ENCODE results near the gene PLA2G6.
A peak's percentile ranks its signal among the peaks of the same experiment; 100 is the strongest.
"Not testable (repeated sequence)": the region's sequence is repeated elsewhere in the genome, so short reads cannot be mapped to it uniquely, and the experiment has no call there.

PLA2G6 gene

DNA sequence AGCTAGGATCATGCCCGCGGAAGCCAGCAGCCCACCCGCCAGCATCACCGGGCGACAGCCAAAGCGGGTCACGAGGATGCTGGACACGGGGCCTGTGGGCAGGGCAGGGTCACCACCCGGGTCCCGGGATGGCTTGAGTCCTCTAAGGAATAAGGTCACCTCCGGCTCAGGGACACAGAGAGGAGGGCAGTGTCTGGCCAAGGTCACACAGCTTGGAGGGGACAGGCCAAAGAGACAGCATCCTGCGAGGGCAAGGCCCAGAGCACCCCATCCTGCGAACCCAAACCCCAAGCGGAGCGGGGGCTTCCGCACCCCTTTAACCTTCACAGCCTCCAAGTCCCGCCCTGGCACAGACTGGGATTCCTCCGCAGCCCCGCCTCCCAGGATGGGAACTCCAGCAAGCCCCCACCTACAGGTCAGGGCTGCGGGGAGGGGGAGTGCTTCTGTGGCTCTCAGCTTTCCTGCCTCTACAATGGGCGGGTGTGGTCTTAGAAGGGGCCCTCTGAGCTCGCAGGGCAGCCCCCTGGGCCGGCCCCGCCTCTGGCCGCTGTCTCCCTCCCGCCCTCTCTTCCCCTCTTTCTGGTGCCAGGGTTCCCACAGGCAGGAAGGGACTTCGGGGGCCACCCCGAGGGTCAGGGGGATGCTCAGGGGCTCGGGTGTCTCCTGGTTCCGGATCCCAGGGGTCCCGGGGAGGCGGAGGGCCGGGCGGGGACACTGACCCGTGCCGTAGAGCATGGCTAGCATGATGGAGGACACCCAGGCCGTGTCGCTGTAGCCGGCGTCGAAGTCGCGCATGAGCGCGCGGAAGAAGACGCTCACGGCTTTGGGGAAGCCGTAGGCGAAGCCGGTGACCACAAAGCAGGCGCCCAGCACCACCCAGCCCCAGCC, 99.4 kb downstream of the PLA2G6 start:
- no peak for DNase-seq

DNA sequence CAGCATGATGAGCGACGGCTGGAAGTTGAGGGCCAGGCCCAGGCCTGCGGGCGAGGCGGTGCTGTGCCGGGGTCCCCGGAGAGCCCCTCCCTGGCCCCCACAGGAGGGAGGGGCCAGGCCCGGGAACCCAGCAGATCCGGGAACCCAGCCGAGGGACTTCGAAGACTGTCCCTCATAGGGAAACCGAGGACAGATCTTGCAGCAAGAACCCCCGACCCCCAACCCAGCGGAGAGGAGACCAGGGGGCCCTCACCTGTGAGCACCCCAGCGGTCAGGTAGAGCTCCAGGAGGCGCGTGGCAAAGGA, 100.0 kb downstream of the PLA2G6 start:
- no peak for DNase-seq

DNA sequence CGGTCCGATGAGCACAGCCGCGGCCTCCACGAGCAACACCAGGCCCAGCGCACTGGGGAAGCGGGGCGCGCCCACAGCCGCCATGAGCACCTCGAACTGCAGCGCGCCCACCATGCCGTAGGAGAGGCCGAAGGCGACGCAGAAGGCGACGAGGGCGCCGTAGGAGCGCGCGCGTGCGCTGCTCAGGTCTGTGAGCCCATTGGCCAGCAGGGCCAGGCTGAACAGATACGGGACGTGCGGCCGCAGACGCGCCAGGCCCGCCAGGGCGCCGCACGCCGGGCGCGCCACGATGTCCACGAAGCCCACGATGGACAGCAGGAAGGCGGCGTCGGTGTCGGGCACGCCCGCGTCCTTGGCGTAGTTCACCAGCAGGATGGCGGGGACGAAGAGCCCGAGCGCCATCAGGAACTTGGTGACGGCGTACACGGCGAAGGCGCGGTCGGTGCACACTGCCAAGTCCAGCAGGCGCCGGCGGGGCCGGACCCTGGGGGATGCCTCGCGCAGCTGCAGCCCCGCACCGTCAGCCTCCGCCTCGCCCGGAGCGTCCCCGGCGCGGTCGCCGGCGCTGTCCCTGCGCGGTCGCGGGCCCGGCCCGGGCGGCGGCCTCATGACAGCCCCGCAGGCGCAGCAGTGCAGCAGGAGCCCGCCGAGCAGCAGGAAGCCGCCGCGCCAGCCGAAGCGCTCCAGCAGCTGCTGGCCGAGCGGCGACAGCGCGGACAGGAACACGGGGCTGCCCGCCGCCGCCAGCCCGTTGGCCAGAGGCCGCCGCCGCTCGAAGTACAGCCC, 100.6 kb downstream of the PLA2G6 start:
- DNase-seq: peak; percentile 39

DNA sequence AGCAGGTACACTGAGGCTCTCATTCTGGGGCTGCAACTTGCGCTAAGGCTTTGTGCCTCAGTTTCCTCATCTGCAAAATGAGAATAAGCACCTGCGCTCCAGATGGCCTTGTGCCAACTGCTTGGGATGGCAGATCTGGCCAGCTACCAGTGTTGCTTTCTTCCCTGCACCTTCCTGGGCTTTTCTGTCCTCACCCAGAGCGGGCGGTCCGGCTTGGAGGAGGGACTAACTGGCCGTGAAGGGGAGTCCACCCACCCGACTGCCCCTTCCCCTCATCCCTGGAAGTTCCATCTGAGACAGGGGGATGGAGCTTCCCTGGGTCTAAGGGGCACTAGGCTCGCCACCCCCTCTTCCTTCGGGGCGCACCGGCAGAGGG, 101.2 kb downstream of the PLA2G6 start:
- DNase-seq: no peak

DNA sequence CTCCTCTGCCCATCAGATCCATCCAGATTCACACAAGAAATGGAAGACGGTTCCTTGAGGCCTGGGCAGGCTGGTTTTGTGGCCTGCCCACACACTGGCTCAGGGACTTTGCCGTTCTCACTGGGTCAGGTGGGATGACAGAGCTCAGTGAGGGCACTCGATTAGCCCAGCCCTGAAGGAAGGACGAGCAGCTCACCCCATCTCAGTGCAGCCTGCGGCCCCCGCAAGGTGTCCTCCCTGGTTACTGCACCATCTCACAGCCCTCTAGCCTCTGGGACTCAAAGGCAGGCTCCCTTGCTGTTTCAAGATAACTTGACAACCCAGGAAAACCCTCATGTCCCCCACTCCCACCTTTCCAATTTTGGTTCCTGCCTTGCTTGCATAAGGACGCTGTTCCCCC, 101.8 kb downstream of the PLA2G6 start:
- no peak for DNase-seq

DNA sequence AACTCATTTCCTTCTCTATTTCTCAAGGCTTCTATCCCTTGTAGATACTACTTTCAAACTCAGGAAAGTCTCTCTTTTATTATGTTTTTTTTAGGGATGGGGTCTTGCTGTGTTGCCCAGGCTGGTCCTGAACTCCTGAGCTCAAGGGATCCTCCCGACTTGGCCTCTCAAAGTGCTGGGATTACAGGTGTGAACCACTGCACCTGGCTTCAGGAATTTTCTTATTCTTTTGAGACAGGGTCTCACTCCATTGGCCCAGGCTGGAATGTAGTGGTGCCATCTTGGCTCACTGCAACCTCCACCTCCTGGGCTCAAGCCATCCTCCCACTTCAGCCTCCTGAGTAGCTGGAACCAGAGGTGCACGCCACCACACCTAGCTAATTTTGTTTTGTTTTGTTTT, 102.4 kb downstream of the PLA2G6 start:
- not testable (repeated sequence) for DNase-seq

DNA sequence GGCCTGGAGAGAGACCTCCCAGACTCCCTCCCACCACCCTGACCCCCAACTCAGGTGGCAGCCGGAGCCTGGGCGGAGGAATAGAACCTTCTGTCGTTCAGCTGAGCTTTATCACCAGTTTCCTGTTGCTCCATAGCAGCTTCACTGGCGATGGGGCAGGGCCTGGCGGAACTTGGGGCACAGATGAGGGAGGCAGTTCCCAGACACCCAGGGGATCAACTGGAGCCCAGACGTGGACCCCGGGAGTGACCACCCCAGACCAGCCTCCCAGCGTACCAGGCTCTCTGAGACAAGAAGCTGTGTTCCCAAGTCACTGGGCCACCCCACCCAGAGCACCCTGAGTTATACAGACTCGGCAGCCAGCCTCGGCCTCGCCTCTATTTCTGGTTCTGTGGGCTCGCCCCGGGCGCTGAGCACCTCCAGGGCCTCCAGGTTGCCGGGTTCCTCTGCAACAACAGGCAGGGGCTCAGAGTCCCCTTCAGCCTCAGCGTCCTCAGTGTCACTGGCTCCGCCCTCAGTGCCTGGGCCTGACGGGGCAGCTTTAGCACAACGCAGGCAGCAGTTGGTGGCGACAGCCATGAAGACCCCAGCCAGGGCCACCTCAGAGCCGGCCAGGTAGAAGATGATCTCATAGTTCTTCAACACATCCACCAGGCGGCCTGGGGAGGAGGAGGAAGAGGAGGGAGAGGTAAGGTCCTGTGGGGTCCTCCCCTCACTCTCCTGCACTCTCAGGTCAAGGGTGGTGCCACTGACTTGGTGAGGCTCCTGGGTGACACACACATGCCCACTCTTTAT, 103.4 kb downstream of the PLA2G6 start:
- DNase-seq: no peak

DNA sequence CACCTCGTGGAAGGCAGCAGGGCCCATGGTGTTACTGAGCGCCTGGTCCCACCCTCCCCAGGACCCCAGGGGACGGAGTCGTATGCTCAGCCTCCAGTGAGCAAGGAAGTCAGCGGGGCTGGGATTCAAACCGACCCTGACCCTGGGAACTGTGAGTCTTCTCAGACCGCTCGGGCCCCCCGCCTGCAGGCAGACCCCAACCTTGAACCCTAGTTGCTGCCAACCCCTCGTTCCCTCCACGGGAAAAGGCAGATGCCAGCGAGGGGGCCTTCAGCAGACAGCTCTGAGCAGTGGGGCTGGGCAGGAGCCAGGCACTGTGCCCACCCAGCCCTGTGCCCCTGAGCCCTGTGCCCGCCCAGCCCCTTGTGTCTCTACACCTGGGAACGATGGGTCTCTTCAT, 104.0 kb downstream of the PLA2G6 start:
- DNase-seq: no peak

DNA sequence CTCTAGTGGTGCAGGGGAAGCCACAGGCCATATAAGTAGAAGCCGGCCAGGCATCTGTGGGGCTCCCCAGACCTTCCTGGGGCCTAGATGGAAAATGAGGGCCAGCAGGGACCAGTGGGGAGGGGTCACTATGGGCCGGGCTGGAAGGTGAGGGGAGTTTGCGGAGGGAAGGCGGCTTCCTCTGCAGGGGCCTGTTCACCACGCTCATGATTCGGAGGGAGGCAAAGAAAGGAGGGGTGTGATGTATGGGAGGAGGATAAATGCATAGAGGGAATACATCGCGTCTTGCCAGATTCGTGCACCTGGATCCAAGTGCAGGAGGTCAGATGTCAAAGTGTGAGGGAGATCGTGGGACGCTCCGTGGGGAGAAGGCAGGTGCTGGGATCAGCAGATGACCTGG, 104.5 kb downstream of the PLA2G6 start:
- no peak for DNase-seq

DNA sequence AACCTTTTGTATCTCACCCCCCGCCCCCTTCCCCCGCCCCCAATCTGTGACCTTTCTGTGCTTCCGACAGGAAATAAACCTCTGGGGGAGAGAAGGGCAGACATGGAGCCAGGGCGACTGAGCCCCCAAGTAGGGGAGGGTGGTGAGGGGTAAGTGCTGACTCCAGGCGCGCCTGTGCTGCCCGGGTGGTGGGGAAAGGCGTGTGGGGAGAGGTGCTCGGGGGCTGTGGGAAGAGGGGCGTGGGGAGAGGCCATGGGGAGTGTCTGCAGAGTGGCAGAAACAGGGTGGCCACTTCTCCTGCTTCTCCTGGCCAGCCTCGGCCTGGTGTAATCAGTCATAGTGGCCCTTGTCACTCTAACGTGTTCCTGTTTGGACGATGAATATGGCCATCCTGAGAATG, 105.7 kb downstream of the PLA2G6 start:
- DNase-seq: no peak

DNA sequence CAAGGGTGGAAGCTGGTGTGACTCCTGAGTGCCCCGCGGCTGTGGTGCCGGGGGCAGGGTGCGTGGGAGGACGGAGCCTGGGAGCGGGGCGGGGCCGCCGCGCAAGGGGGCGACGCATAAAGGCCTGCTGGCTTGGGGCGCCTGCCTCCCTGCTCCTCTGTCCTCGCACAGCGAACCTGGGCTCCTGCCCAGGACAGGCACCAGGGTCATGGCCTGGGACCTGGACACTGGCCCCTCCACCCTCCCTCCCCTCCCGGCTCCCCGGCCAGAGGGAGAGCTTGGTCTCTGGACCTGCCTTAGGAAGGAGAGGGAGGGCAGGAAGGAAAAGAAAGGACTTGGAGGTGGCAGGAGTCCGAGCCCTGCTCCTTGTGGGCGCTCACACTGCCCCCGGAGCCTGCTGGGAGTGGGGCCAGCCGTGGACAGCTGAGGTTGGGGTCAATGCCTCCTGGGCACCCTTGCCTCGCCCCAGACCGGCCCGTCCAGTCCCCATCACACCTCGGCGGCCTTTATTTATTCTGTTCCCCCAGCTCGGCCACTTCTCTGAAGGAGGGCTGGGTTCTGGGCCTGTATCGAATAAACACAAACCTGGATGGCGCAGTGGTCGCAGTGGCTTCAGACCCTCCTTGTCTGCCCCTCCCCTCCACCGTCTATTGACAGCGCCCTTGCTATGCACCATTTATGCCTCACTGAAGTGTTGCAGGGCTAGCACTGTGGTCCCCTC, 106.4 kb downstream of the PLA2G6 start:
- no peak for DNase-seq

DNA sequence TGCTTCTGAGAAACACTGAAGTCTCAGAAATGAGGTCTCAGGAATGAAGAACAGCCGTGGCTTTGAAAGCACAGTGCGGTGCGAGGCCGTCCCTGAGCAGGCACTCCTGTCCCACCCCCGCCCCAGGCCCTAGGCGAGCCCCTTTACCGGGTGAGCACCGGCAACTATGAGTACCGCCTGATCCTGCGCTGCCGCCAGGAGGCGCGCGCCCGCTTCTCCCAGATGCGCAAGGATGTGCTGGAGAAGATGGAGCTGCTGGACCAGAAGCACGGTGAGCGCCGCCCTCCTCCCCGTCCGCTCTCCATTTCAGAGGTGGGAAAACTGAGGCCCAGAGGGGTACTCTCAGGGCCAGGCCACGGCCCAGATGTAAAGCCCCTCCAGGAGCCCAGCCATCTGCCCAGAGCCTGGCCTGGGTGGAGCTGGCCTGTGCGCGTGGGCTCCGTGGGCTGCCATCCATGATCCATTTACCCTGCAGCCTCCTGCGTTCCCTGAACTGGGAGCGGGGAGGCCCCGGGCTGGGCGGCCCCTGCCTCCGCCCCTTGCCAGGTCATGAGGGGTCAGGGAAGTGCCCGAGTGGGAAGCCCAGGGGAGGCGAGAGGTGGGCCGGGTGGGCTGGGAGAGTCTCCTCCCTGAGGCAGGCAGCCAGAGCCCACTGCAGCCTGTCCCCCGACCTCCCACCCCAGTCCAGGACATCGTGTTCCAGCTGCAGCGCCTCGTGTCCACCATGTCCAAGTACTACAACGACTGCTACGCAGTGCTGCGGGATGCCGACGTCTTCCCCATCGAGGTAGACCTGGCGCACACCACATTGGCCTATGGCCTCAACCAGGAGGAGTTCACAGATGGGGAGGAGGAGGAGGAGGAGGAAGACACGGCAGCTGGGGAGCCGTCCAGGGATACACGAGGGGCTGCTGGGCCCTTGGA, 107.2 kb downstream of the PLA2G6 start:
- DNase-seq: peak; percentile 43

DNA sequence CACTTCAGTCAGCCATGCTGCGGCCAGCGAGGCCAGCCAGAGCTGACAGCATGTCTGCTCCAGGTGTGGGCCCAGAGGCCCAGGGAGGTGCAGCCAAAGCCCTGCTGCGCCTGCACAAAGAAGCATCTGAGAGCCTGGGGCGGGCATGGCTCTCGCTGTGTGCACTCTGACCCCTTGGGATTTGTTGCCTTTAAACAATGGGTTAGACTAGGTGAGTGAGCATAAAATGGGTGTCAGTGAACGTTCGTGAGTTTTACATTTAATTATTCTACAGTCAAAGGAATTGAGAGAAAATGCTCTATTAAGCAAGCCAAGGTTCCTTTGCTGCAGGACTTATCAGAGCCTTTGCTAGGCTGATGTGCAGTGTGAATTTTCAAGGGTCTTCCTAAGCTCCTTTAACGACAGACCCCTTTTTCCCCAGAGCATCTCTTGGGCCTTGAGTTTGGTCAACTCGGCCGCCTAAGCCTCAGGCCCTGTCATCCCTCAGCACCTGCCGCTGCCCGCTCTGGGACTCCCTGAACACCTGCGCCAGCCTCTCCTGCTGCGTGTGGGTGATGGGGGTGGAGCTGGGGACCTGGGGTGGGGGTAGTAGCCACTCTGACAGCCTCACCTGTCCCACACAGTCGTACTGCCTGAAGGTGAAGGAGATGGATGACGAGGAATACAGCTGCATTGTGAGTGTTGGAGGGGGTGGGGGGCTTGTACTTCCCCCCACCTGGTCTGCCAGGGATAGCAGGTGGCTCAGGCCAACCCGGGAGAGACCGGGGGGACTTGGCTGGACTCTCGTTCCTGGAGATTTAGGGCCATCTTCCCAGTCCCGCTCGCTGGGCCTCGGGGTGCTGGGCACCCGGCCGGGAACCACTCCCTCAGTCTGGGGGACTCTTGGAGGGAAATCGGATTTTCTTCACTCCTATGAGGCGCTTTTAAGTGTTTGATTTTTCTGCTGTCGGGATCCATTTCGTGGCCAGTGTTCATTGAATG, 108.2 kb downstream of the PLA2G6 start:
- no peak for DNase-seq

DNA sequence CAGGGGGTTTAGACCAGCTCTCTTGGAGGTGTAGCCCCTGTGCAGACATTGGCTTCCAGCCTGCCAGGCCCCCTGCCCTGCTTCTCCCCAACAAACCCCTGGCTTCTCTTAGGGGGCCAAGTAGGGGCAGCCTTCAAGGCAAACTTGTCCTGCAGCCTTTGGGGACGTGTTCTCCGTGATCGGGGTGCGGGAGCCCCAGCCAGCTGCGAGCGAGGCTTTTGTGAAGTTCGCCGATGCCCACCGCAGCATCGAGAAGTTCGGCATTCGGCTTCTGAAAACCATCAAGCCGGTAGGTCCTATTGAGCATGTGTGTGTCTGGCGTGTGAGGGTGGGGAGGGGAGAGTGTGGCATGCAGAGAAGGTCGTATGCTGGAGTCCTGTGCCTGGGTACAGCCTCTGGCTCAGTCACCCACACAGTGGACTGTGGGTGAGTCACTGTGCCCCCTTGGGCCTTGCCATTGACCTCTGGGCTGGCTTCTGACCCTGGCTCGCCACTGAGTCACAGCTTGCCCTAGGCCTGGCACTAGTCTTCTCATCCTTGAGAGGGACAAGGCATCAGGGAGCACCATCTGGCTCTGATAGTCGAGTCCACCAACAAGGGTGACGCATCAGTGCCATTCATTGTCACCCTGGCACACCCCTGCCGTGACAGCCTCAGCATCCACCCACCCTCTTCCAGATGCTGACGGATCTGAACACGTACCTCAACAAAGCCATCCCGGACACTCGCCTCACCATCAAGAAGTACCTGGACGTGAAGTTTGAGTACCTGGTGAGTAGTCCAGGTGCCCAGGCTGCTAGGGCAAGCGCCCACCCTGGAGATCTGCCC, 109.1 kb downstream of the PLA2G6 start:
- DNase-seq: no peak

DNA sequence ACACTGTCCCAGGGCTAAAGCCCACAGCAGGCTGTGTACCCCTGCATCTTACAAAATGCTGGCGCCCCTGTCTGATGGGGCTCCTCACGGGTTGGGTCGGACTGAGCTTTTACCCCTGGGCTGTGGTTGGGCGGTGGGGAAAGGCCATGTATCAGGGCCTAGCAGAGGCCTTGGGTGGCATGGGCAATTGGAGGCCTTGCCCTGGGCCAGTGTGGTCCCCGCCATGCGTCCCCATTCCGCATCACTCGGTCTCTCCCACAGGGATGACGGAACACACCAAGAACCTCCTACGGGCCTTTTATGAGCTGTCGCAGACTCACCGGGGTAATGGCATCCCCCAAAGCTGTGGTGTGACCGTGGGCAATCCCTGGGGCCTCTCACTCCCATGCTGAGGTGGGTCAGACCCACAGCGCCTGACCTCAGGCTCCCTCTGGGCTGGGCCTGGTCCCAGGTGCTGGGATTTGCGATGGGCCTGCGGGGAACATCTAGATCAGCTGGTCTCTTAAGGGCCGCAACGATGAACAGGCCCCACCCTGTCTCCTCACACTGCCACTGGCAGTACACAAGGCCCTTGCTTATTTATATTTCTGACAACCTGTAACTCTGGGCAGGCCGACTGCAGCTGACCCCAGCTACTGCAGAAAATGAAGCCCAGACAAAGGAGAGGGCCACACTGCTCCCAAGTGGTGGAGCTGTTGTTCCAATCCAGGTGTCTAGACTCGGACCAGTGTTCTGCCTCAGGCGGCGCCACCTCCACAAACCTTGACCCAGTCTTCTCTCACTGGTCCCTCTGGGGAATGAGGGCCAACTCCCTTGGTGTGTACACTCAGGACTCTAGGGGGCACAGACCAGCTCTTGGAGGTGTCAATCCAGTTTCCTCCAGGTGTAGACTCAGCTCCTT, 110.0 kb downstream of the PLA2G6 start:
- DNase-seq: no peak

DNA sequence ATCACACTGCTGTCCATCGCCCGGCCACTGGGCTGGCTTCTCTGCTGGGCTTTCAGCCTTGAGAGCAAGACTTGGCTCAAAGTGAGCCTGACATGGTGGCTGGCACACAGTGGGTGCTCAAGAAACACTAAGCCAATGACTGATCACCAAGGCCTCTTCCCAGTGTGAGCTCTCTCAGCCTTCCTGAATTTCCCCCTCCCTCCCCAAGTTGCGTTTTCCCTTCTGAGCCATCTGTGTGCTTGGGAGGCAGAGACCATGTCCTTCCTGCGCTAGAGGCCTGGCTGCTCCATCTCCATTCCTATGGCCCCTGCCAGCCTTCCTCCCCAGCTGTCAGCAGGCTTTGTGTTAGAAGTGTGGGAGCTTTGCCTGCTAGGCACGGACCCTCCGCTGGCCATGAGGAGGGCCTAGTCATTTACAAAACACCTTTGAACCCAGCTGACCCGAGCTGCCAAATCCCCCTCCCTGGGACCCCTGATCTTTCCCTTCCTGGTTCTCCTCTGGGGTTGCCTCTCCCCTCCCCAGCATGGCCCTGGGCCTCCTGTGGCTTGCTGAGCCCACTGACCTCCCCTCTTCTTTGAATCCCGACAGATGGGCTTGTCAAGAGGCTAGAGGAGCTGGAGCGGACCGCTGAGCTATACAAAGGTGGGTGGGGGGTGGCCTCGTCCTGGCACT, 111.2 kb downstream of the PLA2G6 start:
- no peak for DNase-seq

DNA sequence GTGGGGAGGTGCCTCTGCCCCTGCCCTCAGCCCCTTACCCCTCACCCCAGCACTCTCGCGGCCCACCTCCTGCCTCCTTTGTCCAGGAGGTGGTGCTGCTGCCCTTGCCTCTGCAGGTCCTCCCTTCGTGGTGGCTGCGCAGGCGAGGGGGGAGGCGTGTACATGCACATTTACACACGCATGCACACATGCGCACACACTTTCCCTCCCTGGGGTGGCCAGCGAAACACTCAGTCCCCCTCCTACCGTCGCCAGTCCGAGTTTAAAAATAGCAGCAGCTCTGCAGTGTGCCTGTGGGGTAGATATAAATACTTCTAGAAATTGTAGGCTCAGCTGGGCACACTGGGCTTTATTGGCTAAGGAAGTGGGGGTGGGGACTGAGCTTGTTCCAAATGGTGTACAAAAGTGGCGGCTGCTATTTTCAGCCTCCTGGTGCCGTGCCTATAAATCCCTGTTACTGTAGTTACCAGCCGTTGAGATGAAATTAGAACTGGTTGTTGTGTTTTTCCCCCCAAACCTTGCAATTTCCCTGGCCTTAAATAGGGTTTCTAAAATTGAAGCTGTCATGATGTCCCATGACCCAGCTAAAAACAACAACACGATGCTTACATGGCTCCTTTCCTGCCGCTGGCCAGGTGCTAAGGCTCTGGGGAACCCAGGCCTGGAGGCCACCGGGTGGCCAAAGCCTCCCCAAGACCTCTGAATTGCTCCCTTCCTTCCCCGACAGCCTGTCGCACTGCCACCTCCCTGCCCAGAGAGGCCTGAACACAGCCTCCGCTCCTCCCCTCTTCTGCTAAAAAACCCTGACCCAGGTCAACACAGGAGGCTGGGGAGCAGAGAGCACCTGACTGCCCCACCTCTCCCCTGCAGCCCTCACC, 112.0 kb downstream of the PLA2G6 start:
- DNase-seq: no peak

All from fibroblast of skin of right quadriceps (primary cell).